Prostate gland (tissue), 2 donors: ENCODE measurements around the gene ZNF835.

Experiments
- CTCF ChIP-seq, 4 experiments: fragments of 200-600 bp in 2 of 4; fragments of 450-650 bp in 2 of 4; sonication (generic) in 2 of 4; IDR thresholded peaks; 1 replicate in 3 of 4; 2 replicates in 1 of 4; pipeline ENCODE4 v1.5.1; 2016 to 2019; ENCODE audit warnings: antibody characterized with exemption in 4 of 4, mild to moderate bottlenecking in 2 of 4, moderate library complexity in 2 of 4
- POLR2A ChIP-seq: fragments of 450-650 bp; IDR thresholded peaks from one replicate; pipeline ENCODE4 v1.6.1; 2016; ENCODE audit warnings: antibody characterized with exemption, mild to moderate bottlenecking
- POLR2AphosphoS5 ChIP-seq: sonication (generic); formaldehyde crosslinking; IDR thresholded peaks from one replicate; pipeline ENCODE4 v1.6.1; 2017; ENCODE audit warnings: antibody characterized with exemption

GRCh38 chr19:56639217-56639616 lies 32.3 kb downstream of the ZNF835 start:
- TF ChIP-seq POLR2AphosphoS5: no peak
- no peak for TF ChIP-seq POLR2A
- no peak for TF ChIP-seq CTCF (IDR thresholded peaks at IDR 0.05)
